GM21381 (cell line): ENCODE data around the gene RGSL1.

Experiments
- ATAC-seq: cut with Tn5 transposase; IDR thresholded peaks from one replicate; pipeline ENCODE4 v1.9.1; 2021; ENCODE audit warnings: mild to moderate bottlenecking, moderate library complexity; ENCODE audit not compliant: unreplicated experiment

RGSL1 gene

DNA sequence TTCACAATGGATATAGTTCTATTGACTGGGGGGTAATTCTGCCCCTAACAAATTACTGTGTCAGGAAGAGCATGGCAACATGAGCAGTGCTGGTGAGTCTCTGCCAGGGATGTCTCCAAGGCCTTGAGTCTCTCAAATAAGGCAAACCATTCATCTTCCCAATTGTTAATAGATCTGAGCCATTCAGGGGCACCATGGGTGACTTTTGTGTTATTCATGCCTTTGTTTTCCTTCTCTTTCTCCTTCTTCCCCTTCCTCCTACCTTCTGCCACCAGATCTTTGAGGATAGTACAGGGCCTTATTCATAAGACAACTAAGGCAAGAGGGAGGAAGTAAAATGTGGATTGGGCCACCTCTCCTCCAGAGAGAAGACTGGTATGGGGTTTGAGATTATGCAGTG lies at the start of gene RGSL1:
RGSL1 (plus strand) TSS at position 60 of the 400 bp plus-strand sequence; CDS start at position 80, 20 bp downstream.
- no peak for ATAC-seq

DNA sequence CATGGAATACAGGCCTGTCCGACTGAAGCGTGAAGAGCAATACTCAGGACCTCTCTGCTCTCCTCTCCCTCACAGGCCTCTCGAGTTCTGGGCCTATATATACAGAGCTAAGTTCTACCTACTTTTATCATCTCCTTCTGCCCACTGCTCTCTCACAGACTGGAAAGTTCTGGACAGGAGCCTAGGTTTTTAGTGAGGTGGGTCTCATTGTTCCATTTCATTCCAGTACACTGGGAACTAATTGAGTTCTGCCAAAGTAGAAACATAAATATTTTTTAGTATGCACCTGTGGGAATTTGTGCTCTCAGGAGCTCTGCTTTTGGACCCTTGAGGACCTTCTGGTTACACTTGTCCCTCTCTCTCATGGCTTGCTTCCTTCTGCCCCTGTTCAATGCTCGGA lies 49.4 kb upstream of the RGSL1 start, which contains the start of gene TEDDM1:
TEDDM1 (minus strand) TSS at position 101 of the 400 bp plus-strand sequence. CDS start 182 bp downstream, outside the sequence.
- no peak for ATAC-seq

DNA sequence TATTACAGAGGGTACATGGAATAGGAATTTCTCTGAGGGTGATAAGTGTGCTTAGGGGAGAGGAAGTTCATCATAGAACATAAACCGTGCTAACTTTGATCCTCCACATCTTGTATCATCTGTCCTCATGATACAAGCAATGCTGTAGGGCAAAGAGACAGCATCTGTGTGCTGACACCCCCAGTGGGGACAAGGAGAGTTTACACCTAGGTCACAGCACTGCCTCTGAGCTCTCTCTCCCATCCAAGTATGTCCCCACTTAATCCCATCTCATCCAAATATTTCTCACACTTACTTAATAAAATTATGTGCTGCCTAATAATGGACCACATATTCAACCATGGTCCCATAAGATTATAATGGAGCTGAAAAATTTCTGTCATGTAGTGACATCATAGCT lies 45.2 kb upstream of the RGSL1 start:
- no peak for ATAC-seq

DNA sequence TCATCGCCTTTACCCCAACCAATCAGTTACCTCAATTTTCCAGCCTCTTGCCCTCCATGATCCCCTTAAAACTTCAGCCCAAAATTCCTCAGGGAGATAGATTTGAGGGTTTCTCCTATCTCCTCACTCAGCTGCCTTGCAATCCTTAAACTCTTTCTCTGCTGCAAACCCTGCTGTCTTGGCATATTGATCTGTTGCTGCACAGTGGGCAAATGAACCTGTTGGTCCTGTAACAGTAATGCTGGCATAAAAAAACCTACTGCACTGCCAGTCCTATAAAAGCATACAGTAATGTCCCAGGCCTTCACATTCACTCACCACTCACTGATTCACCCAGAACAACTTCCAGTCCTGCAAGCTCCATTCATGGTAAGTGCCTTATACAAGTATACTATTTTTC lies 44.4 kb upstream of the RGSL1 start:
- no peak for ATAC-seq

DNA sequence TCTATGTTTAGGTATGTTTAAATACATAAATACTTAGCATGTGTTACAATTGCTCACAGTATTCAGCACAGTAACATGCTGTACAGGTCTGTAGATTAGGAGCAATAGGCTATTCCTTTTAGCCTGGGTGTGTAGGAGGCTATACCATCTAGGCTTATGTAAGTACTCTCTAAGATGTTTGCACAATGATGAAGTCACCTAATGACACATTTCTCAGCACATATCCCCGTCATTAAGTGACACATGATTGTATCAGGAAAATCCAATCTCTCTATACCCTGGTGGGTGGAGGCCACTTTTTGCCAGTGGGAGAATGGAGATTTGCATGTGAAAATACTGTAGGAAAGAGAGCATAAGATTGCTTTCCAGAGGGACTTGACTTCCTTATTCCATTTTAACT lies 43.9 kb upstream of the RGSL1 start:
- ATAC-seq: no peak

DNA sequence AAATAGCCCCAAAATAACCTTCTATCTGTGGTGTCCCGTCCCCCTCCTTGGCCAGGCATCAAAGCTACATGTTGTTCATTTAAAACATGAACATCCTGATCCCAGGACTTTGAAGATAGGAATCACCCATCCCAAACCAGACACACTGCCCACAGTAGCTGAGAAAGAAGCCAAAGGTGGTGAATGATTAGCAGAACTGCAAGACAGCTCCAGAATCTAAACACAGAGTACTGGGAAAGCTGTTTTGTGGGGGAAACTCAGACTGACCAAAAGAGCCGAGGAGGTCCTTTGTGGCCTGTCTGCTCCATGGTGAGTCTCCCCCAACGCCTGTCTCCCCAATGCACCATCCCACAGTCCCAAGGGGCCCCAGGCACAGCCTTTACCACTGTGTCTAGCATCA lies 42.2 kb upstream of the RGSL1 start:
- ATAC-seq: no peak

DNA sequence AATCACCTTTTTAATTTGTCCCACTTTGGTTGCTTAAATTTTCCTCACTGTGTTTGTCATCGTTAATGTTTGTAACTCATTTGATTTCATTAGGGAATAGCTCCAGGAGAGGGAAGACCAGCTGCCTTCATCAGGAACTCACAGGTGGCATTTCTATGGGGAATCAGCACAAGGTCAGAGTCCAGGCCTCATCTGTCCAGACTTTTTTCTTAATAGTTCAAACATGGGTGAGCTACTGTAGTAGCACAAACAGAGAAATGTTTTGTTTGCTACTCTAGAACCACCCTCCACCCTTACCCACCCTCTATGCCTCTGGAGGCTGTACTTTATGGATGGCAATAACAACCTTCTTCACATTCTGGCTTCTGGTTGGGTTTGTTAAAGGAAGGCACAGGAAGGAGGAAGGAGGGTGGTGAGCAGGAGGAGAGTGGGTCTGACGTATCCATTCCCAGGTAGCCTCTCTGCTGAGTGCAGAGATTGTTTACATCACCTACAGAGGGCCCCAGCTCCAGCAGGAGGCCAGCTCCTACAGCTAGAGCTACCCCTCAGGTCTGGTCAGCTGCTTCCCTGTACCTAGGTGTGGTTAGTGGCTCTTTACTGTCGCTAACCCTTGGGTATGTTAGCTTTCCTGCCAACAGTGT lies 41.4 kb upstream of the RGSL1 start:
- no peak for ATAC-seq

DNA sequence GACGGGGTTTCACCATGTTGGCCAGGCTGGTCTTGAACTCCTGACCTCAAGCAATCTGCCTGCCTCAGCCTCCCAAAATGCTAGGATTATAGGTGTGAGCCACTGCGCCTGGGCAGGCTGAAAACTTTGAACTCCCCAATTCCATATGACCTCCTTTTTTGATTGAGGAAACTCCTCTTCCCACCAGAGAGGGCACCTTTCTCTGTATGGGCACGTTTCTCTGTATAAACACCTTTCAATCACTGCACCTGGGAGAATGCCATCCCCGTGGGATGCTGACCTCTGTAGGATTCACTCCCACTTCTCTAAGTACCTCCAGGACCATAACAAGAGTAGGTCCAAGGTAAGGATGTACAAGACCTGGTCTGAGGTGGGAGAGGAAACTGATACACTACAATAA lies 39.8 kb upstream of the RGSL1 start:
- ATAC-seq: no peak

DNA sequence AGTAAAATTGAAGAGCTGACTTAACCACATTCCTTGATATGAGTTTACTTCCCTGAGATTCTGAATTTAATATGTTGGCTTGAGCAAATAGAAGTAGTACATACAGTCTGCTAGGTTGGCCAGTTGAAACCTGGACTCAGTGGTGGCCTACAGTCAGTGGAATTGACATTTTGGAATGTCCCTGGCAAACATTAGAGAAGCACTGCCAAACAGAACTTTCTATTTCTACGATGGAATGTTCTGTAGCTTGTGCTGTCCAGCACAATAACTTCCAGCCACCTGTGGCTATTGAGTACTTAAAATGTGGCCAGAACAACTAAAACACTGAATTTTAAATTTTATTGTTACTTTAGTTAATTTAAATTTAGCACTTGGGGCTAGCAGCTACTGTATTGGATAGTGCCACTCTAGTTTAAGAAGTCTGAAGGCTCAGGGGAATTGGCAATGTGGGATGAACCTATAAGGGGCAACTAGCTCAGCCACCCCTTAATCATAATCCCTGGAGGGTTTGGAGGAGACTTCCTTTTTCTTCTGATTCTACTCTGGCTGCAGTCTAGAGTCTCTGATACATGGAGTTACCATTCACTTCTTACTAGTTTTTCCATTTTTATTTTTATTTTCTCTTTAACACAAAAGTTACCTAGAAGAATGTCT lies 39.2 kb upstream of the RGSL1 start:
- no peak for ATAC-seq

DNA sequence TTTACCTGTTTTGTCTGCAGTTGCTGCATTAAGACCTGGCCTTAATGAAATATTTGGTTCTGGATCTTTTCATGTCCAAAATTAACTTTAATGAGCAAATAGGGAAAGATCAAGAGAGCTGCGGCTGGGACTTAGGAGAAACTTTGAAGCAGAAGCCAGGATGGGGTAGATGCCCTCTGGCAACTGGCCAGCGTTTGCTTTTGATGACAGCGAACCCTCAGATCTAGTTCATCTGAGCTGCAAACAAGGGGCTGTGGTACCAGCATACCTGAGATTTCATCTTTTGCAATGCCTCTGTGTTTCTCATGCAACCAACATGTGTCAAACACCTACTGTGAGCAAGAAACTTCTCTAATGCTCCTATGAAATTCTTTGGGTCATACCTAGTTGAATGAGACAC lies 36.5 kb upstream of the RGSL1 start:
- no peak for ATAC-seq

DNA sequence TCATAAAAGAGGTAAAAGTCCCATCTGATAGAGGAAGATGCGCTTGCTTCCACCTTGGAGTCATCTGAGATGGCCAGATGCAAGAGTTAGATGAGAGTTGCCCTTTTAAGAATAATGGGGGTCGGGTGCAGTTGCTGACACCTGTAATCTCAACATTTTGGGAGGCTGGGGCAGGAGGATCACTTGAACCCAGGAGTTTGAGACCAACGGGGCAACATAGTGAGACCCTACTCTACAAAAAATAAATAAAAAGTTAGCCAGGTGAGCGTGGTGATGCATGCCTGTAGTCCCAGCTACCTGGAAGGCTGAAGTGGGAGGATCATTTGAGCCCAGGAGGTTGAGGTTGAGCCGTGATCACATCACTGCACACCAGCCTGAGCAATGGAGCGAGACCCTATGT lies 36.0 kb upstream of the RGSL1 start:
- ATAC-seq: no peak

DNA sequence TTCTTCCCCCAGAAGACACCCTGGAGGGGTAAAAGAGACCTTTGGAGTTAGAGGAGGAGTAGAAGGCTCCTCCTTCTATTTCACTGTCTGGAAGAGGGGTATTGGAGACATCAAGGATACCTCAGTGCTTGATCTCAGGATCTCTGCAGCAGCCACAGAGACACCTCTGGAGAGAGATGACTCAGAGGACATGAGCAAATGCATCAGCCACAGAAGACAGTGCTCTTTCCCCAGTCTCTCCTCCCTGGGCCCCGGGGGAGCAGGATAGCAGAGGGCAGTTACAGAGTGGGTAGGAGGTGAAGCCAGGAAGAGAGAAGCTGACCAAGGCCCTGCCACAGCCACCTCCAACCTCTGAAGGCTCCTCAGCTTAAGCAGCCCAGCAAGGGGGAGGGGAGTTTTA lies 34.2 kb upstream of the RGSL1 start:
- ATAC-seq: no peak

DNA sequence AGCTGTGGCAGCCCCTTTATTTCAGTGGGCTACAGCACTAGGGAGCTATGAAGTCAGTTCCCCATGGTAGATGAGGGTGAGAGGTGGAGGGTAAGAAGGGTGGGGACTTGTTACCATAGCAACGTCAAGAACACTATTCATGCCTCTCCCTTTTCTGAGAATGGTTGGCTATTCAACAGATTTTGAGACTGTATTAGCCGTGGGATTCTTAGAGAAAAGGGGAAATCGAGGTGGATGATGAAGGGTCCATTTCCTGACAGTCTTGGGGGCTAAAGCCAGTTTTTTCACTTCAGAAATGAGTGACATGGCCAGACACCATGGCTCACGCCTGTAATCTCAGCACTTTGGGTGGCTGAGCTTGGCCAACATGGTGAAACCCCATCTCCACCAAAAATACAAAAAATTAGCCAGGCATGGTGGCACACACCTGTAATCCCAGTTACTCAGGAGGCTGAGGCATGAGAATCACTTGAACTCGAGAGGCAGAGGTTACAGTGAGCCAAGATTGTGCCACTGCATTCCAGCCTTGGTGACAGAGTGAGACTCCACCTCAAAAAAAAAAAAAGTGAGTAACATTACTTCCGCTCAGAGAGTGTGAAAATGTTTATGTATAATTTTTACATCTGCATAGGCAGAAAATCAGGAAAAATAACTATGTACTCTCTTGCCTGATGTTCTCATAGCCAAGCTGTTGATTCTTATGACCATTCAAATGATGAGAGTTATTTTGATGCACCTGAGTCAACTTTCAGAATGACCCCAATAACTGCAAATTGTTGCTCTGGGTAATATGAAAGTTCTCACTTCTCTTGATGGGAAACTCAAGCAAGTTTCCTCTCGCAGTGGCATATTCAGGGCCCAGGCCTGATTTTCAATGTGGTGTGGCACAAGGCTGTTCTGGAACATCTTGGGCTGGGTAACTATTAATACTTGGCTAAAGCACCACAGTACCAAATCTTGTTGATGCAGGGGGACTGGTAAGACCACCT lies 23.2 kb upstream of the RGSL1 start:
- peak; percentile 77 for ATAC-seq

DNA sequence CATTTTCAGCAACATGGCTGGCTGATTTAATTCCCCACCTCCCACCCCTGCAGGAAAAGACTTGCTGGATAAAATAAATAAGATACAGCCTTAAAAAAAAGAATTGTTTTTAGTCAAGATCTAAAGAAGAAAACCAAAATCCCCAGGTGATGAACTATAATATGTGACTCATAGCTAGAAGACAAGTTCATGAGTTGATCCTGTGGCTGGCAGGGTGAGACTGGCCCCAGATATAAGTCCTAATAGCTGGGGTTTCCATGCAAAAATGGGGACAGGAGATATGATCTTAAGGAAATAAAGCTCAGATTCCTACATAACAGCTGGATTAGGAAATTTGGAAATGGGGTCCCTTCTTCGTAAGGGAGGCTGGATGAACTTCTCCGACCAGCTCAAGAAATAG lies 21.9 kb upstream of the RGSL1 start:
- no peak for ATAC-seq

DNA sequence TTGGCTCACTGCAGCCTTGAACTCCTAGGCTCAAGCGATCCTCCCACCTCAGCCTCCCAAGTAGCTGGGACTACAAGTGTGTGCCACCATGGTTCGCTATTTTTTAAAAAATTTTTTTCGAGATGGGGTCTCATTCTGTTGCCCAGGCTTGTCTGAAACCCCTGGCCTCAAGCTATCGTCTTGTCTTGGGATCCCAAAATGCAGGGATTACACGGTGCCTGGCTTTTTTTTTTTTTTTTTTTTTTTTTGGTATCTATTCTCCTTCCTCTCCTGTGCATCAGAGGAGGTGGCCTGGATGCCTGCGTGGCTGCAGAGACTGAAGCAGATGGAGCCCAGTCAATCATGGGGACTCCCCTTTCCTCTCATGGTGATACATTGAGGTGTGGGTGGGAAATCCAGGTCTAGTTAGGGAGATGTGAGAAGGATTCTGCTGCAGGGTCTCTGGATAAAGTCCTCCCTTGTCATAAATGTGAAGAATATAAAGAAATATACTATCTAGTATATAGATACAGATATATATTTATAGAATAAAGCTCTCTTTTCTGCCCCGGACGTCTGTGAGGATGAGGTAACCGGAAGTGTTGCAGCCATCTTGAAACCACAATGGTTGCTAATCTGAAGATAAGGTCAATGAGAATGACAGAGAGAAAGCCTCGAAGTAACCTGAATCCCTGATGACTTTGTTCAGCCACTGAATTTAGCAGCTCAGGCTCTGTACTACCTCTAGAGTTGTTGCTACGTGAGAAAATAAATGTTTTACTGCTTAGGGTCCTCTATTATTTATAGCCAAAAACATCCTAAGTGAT lies 19.5 kb upstream of the RGSL1 start:
- no peak for ATAC-seq

DNA sequence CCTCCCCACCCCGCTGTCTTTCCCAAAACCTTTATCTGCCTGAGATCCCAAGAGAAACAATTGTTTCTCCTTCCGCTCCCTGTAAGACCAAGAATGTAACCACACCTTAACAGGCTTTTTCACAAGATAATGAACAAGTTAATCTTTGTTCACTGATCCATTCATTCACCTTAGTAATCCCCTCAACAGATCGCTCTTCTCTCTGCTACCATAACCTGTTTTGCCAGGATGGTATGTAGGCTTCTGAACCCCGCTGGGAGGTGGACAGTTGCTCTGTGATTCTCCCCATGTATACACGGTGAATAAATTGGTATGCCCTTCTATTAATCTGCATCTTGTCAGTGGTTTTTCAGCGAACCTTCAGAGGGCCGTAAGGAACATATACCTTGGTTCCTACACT lies 18.7 kb upstream of the RGSL1 start:
- ATAC-seq: no peak

DNA sequence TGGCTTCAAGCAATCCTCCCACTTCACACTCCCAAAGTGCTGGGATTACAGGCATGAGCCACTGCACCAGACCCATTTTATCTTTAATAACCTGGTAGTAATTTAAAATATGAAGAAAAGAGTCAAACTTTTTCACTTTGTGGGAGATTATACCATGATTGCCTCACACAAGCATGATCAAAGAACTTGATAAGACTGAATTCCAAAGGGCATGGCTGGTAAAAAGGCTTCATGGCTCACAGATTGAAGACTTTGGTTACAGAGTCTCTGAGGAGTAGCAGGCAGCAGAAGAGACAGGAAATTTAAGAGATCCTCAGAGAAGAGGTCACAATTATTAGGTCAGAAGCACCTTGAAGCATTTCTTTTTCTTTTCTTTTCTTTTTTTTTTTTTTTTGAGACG lies 16.4 kb upstream of the RGSL1 start:
- no peak for ATAC-seq

DNA sequence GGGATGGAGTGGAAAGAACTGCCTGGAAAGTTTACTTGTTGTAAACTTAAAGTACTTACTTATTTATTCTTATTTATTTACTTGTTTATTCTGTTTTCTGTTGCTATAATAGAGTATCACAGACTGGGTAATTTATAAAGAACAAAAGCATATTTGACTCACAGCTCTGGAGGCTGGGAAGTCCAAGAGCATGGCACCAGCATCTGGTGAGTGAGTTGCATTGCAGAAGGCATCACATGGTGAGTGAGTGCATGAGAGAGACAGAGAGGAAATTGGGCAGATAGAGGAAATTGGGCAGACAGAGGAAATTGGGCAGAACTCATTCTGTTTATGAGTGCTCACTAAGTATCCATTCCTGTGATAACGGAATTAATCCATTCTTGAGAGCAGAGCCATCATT lies 11.6 kb upstream of the RGSL1 start:
- no peak for ATAC-seq

DNA sequence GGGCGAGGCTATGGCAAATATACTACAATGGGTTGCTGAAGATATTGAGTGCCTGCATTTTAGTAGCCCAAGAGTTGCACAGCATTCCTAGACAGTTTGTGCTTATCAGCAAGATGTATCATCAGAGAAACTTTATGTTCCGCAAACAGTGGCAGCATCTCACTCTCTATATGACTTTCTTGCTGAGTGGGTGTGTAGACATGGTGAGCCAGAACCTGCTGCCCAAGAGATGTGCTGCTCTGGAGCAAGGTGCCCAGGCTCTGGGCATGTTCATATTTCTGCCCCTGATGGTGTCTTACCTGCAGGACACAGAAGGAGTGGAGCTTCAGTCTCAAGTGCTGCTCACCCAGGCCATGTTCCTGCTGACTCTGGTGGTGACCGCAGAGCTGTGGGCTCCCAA lies 8.2 kb upstream of the RGSL1 start:
- no peak for ATAC-seq

DNA sequence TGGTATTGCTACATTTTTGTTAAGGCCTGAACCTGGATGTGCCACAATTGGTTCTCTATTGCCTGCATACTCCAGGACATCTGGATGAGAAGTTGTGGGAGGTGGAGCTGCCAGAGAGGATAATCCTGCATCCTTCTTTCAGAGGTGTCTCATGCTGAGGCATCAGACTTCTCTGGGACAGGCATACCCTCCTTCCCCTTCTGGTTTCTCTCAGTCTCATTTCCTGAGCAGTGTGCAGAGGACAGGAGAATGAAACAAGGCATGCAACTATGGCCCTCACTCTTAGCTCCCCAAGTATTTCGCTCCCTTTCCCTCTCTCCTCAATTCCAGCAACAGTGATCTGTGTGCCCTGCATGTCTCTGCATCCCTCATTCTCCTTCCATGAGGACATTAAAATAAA lies 7.6 kb upstream of the RGSL1 start:
- ATAC-seq: no peak

DNA sequence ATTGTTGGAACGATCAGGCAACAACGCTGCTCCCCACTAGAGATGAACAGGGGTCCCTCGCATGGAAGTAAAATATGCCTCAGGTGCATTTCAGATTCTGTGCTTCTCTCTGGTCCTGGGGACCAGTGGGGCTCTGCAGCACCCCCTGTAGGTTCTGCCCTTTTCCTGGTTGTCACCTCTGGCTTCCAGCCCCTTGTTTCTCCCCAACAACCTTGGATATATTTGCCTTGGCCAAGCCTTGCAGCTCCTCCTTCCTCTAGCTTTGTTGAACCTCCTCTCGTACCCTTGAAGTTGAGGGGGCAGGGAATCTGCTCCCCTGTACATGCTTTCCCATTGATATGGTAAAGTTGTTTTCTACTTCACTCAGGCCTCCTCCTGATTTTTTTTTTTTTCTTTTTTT lies 5.4 kb upstream of the RGSL1 start:
- no peak for ATAC-seq
